Chondrocyte (in vitro differentiated cells): Measurements from ENCODE around the gene MGAM2. TPM values are rescaled to one million over a fixed set of nuclear protein-coding genes. Genes with fewer than 3 reads are reported as not detected.
"Not testable (repeated sequence)": the region's sequence is repeated elsewhere in the genome, so short reads cannot be mapped to it uniquely, and the experiment has no call there.

ENCODE experiments used
- DNase-seq: peaks from one replicate; pipeline ENCODE4 v3.0.0; 2021; ENCODE audit warnings: mixed read lengths, low spot score
- H3K27ac Mint-ChIP-seq: one replicate; pipeline ENCODE4 v1.8.0; 2021; ENCODE audit warnings: mild to moderate bottlenecking, moderate library complexity, mixed read lengths; ENCODE audit not compliant: unreplicated experiment
- H3K27me3 Mint-ChIP-seq: 2 replicates; pipeline ENCODE4 v1.8.0; 2021; ENCODE audit warnings: low read depth, mixed read lengths
- H3K36me3 Mint-ChIP-seq: 2 replicates; pipeline ENCODE4 v1.8.0; 2021; ENCODE audit warnings: low read depth, mixed read lengths
- H3K4me1 Mint-ChIP-seq: 2 replicates; pipeline ENCODE4 v1.8.0; 2021; ENCODE audit warnings: low read depth, mild to moderate bottlenecking, mixed read lengths
- H3K4me3 Mint-ChIP-seq: one replicate; pipeline ENCODE4 v1.8.0; 2021; ENCODE audit warnings: mild to moderate bottlenecking, moderate library complexity, mixed read lengths; ENCODE audit not compliant: unreplicated experiment
- H3K9me3 Mint-ChIP-seq: 2 replicates; pipeline ENCODE4 v1.8.0; 2021; ENCODE audit warnings: low read depth, mixed read lengths
- total RNA-seq: library from RNA; stranded (reverse); gene quantifications from 3 replicates; pipeline ENCODE4 v1.2.1, GENCODE V29; 2021
- TF ChIP-seq, protein P1 (sequence below): fragments of 200-600 bp; sonication (generic); IDR thresholded peaks from 2 replicates; pipeline ENCODE4 v1.5.0; 2021; ENCODE audit warnings: antibody characterized with exemption, mild to moderate bottlenecking, moderate library complexity

Gene MGAM2
- total RNA-seq, 1 donor from 2014 or later = not detected

DNA sequence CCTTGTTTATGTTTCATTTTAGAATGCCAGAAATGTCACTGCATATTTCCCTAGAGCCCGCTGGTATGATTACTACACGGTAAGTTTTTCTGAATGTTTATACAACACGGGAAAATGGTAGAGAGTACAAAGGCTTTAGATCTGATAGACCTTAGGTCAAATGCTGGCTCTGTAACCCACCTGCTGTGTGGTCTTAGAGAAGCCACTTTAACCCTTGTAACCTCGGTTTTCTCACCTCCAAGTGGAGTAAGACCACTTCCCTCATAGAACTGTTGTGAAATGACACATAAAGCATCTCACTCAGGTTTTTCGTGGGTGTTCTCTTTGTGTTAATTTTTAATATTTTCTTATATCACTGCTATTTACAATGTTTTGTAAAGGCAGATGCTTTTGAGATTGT lies 13.9 kb upstream of the MGAM2 start:
- Mint-ChIP-seq H3K27ac (no peak overlapping the region), H3K27me3 (no peaks in the 10 kb centered on the region), H3K4me3 (no peak overlapping the region), H3K4me1 (peaks cover 6% of the 10 kb centered on the region), H3K36me3 (no peaks in the 10 kb centered on the region), H3K9me3 (no peaks in the 10 kb centered on the region)
- TF ChIP-seq, protein P1, sequence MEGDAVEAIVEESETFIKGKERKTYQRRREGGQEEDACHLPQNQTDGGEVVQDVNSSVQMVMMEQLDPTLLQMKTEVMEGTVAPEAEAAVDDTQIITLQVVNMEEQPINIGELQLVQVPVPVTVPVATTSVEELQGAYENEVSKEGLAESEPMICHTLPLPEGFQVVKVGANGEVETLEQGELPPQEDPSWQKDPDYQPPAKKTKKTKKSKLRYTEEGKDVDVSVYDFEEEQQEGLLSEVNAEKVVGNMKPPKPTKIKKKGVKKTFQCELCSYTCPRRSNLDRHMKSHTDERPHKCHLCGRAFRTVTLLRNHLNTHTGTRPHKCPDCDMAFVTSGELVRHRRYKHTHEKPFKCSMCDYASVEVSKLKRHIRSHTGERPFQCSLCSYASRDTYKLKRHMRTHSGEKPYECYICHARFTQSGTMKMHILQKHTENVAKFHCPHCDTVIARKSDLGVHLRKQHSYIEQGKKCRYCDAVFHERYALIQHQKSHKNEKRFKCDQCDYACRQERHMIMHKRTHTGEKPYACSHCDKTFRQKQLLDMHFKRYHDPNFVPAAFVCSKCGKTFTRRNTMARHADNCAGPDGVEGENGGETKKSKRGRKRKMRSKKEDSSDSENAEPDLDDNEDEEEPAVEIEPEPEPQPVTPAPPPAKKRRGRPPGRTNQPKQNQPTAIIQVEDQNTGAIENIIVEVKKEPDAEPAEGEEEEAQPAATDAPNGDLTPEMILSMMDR = no peak
- DNase-seq = no peak

DNA sequence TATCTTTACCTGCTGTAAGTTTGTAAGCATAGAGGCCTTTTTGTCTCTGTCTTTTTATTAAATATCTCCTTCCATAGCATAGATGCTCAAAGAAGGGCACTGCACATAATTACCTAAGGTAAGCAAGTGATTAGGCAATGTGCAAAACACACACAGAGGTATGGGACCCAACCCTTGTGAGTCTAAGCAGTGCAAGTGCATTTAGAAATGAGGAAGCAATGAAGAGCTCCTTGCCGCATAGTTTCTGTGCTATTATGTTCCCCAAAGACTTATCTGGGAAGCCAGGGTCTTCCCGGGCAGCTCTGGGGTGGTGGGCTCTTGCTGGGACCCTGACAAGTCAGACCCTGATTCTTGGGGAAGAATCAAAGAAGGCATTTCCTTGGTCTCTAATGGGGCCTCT lies 13.5 kb upstream of the MGAM2 start:
- no peak overlapping the region for H3K27ac Mint-ChIP-seq
- no peaks in the 10 kb centered on the region for H3K36me3 Mint-ChIP-seq
- no peak overlapping the region for H3K4me3 Mint-ChIP-seq
- peaks cover 6% of the 10 kb centered on the region for H3K4me1 Mint-ChIP-seq
- TF ChIP-seq, protein P1 = no peak
- DNase-seq = no peak
- H3K9me3 Mint-ChIP-seq = no peaks in the 10 kb centered on the region
- H3K27me3 Mint-ChIP-seq = no peaks in the 10 kb centered on the region

DNA sequence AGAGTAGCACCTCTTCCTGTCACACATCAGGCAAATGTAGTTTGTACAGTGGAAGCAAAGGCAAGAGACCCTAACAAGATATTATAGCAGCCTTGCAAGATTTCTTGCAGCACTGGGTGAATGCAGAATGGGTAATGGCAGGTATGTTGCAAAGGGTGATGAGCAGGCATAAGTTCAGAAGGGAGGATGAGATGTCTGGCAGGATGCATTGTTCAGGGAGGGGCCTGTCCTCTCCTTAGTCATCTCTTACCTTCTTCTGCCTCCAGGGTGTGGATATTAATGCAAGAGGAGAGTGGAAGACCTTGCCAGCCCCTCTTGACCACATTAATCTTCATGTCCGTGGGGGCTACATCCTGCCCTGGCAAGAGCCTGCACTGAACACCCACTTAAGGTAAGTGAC lies 12.2 kb upstream of the MGAM2 start:
- not testable (repeated sequence) for H3K36me3 Mint-ChIP-seq, H3K27ac Mint-ChIP-seq, DNase-seq, H3K4me1 Mint-ChIP-seq, H3K9me3 Mint-ChIP-seq, H3K4me3 Mint-ChIP-seq, H3K27me3 Mint-ChIP-seq

DNA sequence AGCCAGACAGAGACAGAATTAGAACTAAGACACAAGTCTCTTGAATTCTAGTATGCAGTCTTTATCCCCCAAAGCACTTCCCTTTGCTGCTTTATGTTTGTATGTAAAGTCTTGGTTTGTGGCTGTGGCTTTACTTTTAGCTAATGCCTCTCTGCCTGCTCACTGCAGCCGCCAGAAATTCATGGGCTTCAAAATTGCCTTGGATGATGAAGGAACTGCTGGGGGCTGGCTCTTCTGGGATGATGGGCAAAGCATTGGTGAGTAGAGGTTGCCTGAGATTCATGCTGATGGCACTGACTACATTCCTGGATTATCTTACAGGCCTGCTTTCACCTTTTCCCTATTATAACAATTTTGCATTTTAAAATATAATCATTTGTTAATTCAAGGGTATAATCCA lies 10.9 kb upstream of the MGAM2 start:
- TF ChIP-seq, protein P1 = no peak
- no peak overlapping the region for H3K4me3 Mint-ChIP-seq
- H3K4me1 Mint-ChIP-seq = peaks cover 16% of the 10 kb centered on the region

DNA sequence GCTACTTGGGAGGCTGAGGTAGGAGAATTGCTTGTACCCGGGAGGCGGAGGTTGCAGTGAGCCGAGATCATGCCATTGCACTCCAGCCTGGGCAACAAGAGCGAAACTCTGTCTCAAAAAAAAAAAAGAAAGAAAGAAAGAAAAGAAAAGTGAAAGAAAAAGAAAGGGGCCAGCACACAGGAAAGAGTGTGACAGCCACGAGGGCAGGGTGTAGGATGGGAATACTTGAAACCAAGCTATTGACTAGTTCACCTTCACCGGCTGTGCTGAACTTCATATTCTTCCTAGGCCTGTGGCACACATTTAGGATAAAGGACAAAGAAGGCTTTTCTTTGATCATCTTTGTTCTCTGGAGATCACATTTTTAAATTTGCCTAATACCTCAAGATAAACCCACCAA lies 9.7 kb upstream of the MGAM2 start:
- H3K27ac Mint-ChIP-seq, DNase-seq, H3K36me3 Mint-ChIP-seq, H3K27me3 Mint-ChIP-seq, H3K4me3 Mint-ChIP-seq, H3K9me3 Mint-ChIP-seq: not testable (repeated sequence)
- H3K4me1 Mint-ChIP-seq = peaks cover 16% of the 10 kb centered on the region

More for the DNA sequence above, 10.9 kb upstream of the MGAM2 start:
- Mint-ChIP-seq H3K27me3 (no peaks in the 10 kb centered on the region), H3K27ac (no peak overlapping the region), H3K36me3 (no peaks in the 10 kb centered on the region), H3K9me3 (no peaks in the 10 kb centered on the region)
- DNase-seq = no peak

DNA sequence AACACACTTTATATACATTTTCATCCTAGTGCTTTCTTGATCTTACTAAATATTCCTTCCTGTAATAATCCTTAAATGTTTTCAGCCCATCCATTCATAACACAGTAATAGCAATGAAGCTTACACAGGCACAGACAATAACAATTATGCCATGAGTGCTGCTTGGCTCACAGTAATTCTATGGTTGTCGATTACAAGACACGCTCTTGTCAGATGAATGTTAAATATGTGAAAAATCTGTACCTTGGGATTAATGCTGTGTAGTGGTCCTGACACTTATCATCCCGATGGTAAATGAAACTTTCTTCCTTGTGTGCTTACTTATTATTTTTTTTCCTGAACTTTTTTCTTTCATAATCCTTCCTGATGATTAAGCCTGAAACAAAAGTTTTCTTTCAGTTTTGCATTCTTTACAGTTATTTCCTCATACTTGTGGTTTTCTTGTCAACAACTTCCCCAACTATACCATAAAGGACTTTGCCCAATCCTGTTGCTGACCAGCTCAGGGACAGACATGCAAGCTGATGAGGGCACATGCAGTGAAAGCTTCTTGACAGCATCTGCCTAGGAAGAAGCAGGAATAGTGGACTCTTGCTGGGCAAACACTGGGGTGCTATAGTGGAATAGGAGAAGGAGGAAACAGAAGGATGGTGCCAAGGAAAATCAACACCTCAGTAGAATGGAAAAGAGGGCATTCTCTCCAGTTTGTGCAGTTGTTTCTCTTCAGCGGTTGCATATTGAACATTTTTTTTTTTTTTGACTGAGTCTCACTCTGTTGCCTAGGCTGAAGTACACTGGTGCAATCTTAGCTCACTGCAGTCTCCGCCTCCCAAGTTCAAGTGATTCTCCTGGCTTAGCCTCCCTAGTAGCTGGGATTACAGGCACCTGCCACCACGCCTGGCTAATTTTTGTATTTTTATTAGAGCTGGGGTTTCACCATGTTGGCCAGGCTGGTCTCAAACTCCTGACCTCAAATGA lies 6.7 kb upstream of the MGAM2 start:
- DNase-seq = no peak
- Mint-ChIP-seq H3K27me3 (peaks cover 4% of the 10 kb centered on the region), H3K4me3 (peak overlapping the region; percentile 15), H3K9me3 (no peaks in the 10 kb centered on the region), H3K36me3 (no peaks in the 10 kb centered on the region), H3K27ac (peak overlapping the region; percentile 76), H3K4me1 (peaks cover 10% of the 10 kb centered on the region)
- TF ChIP-seq, protein P1 = no peak
